SU-DHL-6 (cell line): ENCODE measurements around the gene PPM1H.

Experiments used
- H2AFZ ChIP-seq: fragments of 200-600 bp; sonication (generic); 2 replicates; pipeline ENCODE4 v1.6.1; 2014; ENCODE audit warnings: low read depth, mild to moderate bottlenecking, moderate library complexity, mixed read lengths, antibody characterized with exemption, low read length; ENCODE audit not compliant: severe bottlenecking
- H3F3A ChIP-seq: fragments of 200-600 bp; shearing (Covaris generic); 2 replicates; pipeline ENCODE4 v1.6.0; 2016; ENCODE audit warnings: antibody characterized with exemption, mild to moderate bottlenecking; ENCODE audit not compliant: insufficient read depth
- H3K27ac ChIP-seq: fragments of 200-600 bp; sonication (generic); 2 replicates; pipeline ENCODE4 v1.5.1; 2016; ENCODE audit warnings: low read depth, mild to moderate bottlenecking, low read length, moderate library complexity, mixed read lengths
- H3K27me3 ChIP-seq: fragments of 200-600 bp; sonication (generic), shearing (Covaris generic); 2 replicates; pipeline ENCODE4 v1.6.0; 2014; ENCODE audit warnings: mild to moderate bottlenecking, low read length
- H3K36me3 ChIP-seq: fragments of 200-600 bp; sonication (generic); 2 replicates; pipeline ENCODE4 v1.6.1; 2014; ENCODE audit warnings: mild to moderate bottlenecking, low read length, mixed read lengths
- H3K4me2 ChIP-seq: fragments of 300-600, 200-600 bp; shearing (Covaris generic), sonication (generic); 2 replicates; pipeline ENCODE4 v1.6.0; 2014; ENCODE audit warnings: low read length, low read depth, mild to moderate bottlenecking; ENCODE audit not compliant: poor library complexity, severe bottlenecking
- H3K4me3 ChIP-seq: fragments of 200-600 bp; sonication (generic); 2 replicates; pipeline ENCODE4 v1.5.1; 2014; ENCODE audit warnings: antibody characterized with exemption, low read length, mild to moderate bottlenecking, mixed read lengths; ENCODE audit not compliant: insufficient read depth, poor library complexity, severe bottlenecking
- H3K79me2 ChIP-seq: fragments of 200-600 bp; sonication (generic); 2 replicates; pipeline ENCODE4 v1.6.1; 2014; ENCODE audit warnings: mild to moderate bottlenecking, low read length, moderate library complexity; ENCODE audit not compliant: insufficient read depth
- H3K9ac ChIP-seq: fragments of 200-600 bp; sonication (generic); 2 replicates; pipeline ENCODE4 v1.7.0; 2014; ENCODE audit warnings: mild to moderate bottlenecking, low read length
- H3K9me2 ChIP-seq: fragments of 200-600 bp; sonication (generic); replicated peaks from 2 replicates; pipeline ENCODE4 v1.6.1; 2014; ENCODE audit warnings: low read length; ENCODE audit not compliant: insufficient read depth
- H3K9me3 ChIP-seq: fragments of 200-600 bp; sonication (generic); 2 replicates; pipeline ENCODE4 v1.6.1; 2014; ENCODE audit warnings: low read length, mixed read lengths; ENCODE audit not compliant: insufficient read depth
- H4K20me1 ChIP-seq: fragments of 200-600 bp; sonication (generic); 2 replicates; pipeline ENCODE4 v1.6.1; 2014; ENCODE audit warnings: low read depth, mild to moderate bottlenecking, antibody characterized with exemption, low read length, moderate library complexity, mixed read lengths
- EZH2phosphoT487 ChIP-seq: fragments of 200-600 bp; sonication (generic), shearing (Covaris generic); conservative IDR thresholded peaks from 2 replicates; pipeline ENCODE4 v1.6.1; 2018; ENCODE audit warnings: mild to moderate bottlenecking, antibody characterized with exemption, low read length, moderate library complexity, mixed read lengths
- TF ChIP-seq, protein P1 (sequence below): fragments of 200-600 bp; sonication (generic); IDR thresholded peaks from one replicate; pipeline ENCODE4 v1.5.1; 2017; ENCODE audit warnings: antibody characterized with exemption, mild to moderate bottlenecking, low read length, moderate library complexity; ENCODE audit not compliant: insufficient read depth, poor library complexity, severe bottlenecking

PPM1H gene

DNA sequence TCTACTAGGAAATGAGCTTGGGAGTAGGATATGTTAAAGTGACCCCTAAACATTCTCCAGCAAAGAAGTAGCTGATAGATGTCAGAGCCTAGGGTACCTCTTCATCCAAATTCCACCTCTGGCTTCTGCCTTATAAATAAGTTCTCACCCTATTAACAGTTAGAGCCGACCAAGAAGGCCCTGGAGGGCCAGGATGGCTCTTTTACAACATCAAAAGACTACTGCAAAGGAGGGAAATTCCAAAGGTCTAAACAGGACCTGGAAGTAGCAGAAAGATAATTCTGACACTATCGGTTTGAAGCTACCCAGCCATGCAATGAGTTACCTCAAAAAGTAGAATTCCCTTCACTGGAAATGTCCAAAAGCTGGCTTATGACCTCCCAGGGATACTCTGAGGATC lies 90.0 kb downstream of the PPM1H start:
- Histone ChIP-seq H3K36me3 (no peaks in the 10 kb centered on the region), H2AFZ (no peak overlapping the region), H3F3A (no peaks in the 10 kb centered on the region), H3K27me3 (no peaks in the 10 kb centered on the region), H4K20me1 (no peaks in the 10 kb centered on the region), H3K9me2 (no peaks in the 10 kb centered on the region), H3K4me2 (no peak overlapping the region), H3K79me2 (no peaks in the 10 kb centered on the region), H3K4me3 (no peak overlapping the region), H3K27ac (no peak overlapping the region), H3K9me3 (no peaks in the 10 kb centered on the region), H3K9ac (no peak overlapping the region)
- TF ChIP-seq, protein P1, sequence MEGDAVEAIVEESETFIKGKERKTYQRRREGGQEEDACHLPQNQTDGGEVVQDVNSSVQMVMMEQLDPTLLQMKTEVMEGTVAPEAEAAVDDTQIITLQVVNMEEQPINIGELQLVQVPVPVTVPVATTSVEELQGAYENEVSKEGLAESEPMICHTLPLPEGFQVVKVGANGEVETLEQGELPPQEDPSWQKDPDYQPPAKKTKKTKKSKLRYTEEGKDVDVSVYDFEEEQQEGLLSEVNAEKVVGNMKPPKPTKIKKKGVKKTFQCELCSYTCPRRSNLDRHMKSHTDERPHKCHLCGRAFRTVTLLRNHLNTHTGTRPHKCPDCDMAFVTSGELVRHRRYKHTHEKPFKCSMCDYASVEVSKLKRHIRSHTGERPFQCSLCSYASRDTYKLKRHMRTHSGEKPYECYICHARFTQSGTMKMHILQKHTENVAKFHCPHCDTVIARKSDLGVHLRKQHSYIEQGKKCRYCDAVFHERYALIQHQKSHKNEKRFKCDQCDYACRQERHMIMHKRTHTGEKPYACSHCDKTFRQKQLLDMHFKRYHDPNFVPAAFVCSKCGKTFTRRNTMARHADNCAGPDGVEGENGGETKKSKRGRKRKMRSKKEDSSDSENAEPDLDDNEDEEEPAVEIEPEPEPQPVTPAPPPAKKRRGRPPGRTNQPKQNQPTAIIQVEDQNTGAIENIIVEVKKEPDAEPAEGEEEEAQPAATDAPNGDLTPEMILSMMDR: no peak
- TF ChIP-seq EZH2phosphoT487: no peak

DNA sequence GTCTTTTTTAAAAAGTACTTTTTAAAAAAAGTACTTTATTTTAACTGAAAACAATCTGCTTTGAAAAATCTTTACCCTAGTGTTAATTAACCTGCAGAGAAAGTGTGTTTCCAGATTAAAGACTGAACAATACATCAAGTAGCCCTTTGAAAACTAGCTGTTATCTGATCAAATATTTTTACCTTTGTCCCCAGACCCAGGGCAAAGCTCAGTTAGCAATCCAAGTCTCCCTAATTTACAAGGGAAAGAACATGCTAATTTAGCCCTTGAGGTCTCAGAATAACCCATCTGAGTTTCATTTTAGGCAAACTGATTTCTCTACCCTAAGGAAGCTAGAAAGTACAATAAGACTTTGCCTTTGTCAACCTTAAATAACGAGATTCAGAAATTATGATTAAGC lies 91.2 kb downstream of the PPM1H start:
- TF ChIP-seq EZH2phosphoT487: no peak
- TF ChIP-seq, protein P1: no peak
- Histone ChIP-seq H3K9ac (no peak overlapping the region), H3K4me2 (no peak overlapping the region), H2AFZ (no peak overlapping the region), H3K9me3 (no peaks in the 10 kb centered on the region), H3K27ac (no peak overlapping the region), H3K9me2 (no peaks in the 10 kb centered on the region), H3K4me3 (no peak overlapping the region), H3F3A (no peaks in the 10 kb centered on the region), H3K36me3 (no peaks in the 10 kb centered on the region), H3K27me3 (no peaks in the 10 kb centered on the region), H4K20me1 (no peaks in the 10 kb centered on the region), H3K79me2 (no peaks in the 10 kb centered on the region)

DNA sequence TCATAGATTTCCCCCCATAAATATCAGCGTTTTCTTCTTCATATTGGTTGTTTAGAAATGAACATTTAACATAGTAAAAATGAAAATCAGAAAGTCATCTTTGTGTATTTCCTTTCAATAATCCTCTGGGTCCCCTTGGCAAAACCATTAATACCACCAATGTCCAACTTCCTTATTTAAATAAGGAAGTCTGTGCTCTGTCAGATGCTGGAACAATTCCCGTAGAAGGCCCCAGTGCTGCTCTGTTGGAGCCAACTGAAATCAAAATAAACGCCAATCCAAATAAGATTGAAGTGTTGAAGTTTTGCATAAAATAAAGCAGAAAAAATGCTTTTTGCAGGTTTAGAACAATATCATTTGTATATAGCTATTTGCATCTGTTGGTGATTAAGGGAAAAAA lies 93.1 kb downstream of the PPM1H start:
- no peaks in the 10 kb centered on the region for H3K36me3 ChIP-seq
- H3K27ac ChIP-seq: no peak overlapping the region
- no peaks in the 10 kb centered on the region for H3K27me3 ChIP-seq
- no peak overlapping the region for H2AFZ ChIP-seq
- H3K9me3 ChIP-seq: no peaks in the 10 kb centered on the region
- TF ChIP-seq EZH2phosphoT487: no peak
- TF ChIP-seq, protein P1: no peak
- H3K9me2 ChIP-seq: no peaks in the 10 kb centered on the region
- H3K79me2 ChIP-seq: no peaks in the 10 kb centered on the region
- H3K4me2 ChIP-seq: no peak overlapping the region
- H3F3A ChIP-seq: no peaks in the 10 kb centered on the region
- H4K20me1 ChIP-seq: no peaks in the 10 kb centered on the region
- no peak overlapping the region for H3K4me3 ChIP-seq
- H3K9ac ChIP-seq: no peak overlapping the region

DNA sequence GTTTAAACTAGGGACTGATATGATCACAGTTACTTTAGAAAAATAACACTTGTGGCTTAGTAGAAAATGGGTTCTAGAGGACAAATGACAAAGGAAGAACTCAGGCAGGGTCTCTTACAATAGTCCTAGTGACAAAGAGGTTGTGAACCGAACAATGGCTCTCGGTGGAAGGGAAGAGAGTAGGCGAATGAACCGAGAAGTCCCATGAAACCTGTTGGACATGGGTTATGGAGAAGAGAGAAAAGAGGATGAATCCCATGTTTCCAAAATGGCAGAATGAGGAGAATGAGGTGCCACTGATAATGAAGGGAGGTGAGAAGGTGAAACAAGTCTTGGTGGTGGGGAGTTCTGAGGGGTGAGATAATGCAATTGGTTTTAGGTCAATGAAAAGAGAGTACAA lies 94.1 kb downstream of the PPM1H start:
- H3K36me3 ChIP-seq: no peaks in the 10 kb centered on the region
- no peak overlapping the region for H3K4me2 ChIP-seq
- no peaks in the 10 kb centered on the region for H4K20me1 ChIP-seq
- no peaks in the 10 kb centered on the region for H3K9me2 ChIP-seq
- no peak overlapping the region for H3K9ac ChIP-seq
- no peaks in the 10 kb centered on the region for H3K27me3 ChIP-seq
- H2AFZ ChIP-seq: no peak overlapping the region
- no peaks in the 10 kb centered on the region for H3K79me2 ChIP-seq
- TF ChIP-seq, protein P1: no peak
- TF ChIP-seq EZH2phosphoT487: no peak
- no peaks in the 10 kb centered on the region for H3F3A ChIP-seq
- H3K9me3 ChIP-seq: no peaks in the 10 kb centered on the region
- no peak overlapping the region for H3K27ac ChIP-seq
- no peak overlapping the region for H3K4me3 ChIP-seq
